GM19239 (cell line): ENCODE data around the gene MYO16.

Source experiments
- DNase-seq: peaks from one replicate; pipeline ENCODE4 v3.0.0; 2011; ENCODE audit warnings: low spot score; ENCODE audit not compliant: insufficient read length
- FAIRE-seq: peaks from 2 replicates; lab custom pipeline; 2011; peaks lifted over from hg19 to GRCh38; lab: Jason Lieb, UNC

Gene MYO16

DNA sequence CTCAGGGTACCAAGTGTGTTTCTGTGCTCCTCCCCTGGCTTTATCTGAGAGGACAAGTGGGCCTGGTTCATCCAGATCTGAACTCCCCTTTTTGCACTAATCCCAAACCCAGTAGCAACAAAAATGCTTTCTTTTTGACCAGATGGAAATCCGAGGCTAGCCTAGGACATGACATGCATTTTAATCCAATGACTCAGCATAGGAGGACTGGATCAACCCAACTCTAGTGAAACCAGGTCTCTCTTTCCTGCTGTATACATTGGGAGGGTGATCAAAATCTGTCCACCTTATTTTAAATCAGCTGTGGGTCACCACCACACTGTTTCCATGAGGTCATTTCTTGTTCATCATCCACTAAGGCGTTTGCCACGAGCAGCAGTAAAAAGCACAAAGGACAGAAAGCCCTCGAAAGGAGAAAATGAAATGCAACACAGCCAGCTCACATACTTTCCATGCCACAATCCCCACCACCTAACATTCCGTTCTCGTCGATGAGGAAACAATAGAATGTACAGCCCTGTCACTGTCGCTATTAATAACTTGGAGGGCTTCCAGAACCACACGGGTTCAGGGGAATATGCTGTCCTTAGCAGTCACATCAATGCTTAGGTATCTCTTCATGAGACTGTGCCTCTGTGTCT lies 614.0 kb downstream of the MYO16 start:
- FAIRE-seq (no peak), DNase-seq (no peak)

DNA sequence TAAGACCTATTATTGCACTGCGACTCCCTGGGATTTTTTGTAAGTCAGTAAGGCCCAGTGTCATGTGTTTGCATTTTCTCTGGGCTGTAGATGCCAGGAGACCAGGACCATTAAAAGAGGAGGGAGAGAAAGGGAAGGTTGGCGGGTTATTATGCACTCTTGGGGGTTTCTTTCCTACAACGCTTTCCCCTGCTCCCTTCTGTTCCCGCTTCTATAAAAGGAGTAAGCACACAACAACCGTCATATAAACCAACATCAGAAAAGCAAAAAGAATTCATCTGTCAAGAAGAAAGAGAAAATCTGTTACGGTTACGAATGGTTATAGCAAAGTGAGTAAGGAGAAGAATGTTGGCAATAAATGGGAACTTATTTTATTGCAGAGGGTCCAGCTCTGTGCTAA lies 615.2 kb downstream of the MYO16 start:
- FAIRE-seq: no peak

DNA sequence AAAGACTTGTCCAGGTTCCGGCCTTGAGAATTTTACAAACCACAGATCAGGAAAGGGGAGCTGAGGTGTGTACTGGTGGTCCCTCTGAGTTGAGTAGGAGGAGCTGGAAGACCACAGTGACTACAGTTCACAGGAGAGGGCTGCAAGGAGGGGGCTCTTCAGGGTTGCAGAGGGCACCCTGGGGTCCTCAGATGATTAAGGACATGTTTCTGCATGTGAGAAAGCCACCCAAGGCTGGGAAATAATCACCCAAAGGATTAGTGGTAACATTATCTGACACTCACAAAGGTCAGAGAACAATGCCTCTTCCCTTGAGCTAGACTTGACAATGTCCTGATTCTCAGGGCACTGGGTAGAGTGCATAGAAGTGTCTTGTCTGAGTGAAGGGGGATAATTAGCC lies 616.6 kb downstream of the MYO16 start:
- DNase-seq (no peak), FAIRE-seq (no peak)

More for the DNA sequence above, 615.2 kb downstream of the MYO16 start:
- DNase-seq: no peak

GRCh38 chr13:109249780-109250528 lies 620.5 kb downstream of the MYO16 start:
- no peak for DNase-seq
- no peak for FAIRE-seq

DNA sequence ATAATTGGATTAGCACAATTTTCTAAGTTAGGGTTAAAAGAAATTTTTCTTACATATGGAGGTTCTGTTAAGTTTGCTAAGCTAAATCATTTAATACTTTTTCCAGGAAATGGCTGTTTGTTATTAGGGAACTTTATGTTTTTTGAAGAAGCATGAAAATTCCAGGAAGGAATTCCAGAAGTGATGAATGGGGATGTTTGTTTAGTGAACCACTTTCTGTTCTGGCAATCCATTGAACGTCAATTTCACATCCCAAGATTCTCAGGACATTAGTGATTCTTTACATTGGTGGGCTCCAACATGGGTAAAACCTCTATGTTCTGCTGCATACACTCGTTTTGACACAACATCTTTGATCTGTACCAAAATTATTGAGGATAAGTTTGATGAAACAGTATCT lies 622.5 kb downstream of the MYO16 start:
- no peak for DNase-seq
- no peak for FAIRE-seq

- FAIRE-seq (no peak), DNase-seq (no peak)
These were observed 623.9 kb downstream of the MYO16 start for GRCh38 chr13:109253316-109253715.

GRCh38 chr13:109254274-109254673 lies 624.9 kb downstream of the MYO16 start:
- no peak for DNase-seq
- no peak for FAIRE-seq

DNA sequence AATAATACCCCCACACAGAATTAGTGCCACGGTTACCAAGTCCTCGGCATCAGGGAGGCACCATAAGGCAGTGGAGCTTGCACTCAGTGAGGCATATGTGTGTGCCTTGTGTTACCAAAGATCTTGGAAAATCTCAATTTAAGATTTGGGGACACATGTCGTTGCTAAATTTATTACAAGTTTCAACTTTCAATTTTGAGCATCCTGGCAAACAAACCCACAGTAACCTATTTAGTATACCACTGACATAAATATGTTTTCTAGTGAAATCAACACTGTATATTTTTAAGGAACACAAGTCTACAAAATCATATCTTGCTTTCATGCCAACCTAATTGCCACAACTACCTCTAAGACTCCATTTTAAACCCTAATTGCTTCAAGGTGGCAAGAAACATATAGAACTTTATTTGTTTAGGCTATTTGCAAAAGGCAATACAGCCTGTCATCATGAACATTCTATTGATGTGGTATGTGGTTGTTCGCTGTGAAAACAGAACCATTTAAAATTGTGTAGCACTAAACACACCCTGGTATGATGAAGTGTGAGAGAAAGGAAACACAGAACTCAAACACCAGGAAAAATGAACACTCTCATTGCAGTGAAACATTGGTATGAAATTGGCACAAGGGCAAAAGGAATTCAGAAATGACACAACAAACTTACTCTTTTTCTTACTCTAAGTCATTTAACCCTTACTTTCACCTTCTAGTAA lies 625.9 kb downstream of the MYO16 start:
- FAIRE-seq: no peak
- DNase-seq: no peak

DNA sequence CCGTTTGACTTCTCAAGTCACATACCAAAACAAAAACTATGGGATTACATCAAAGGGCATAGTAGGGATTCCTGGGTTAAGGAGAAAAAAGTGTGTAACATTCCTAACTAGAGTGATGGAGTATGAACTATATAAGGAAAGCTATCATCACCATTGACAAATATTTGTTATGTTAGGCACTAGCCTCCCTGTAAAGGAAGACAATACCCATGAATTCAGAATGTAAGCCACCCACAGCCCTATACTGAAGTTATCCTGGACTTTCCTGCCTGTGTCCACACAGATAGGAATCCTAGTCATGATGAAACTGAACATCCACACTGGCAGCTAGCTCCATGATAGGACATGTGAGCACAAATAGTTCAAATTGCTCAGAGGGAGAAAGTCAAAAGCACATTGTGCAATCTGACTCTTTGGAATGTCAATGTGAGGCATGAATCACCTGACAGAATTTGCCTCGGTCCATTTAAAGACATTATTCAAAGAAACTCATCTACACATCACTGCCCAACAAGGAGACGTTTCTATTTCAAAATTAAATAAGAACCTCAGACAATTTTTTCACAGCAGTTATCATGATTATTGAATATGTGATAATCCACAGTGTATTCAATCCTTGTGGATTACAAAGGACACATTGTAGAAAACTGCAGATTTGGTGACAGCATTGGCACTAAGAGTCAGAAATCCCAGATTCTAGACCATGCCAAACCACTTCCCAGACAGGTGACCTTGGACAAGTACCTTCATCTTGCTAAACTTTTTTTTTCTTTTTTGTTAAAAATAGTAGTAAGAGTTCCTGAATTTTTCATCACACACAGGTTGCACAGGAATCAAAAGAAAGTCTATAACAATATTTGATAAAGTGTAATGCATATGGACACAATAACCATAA lies 627.7 kb downstream of the MYO16 start:
- DNase-seq: no peak

More for the DNA sequence above, 627.7 kb downstream of the MYO16 start:
- FAIRE-seq: no peak
